Thoracic aorta (tissue), 2 donors: ENCODE results near the gene ADCY3. TPM values are rescaled to one million over a fixed set of nuclear protein-coding genes. Genes with fewer than 3 reads are reported as not detected.
A peak's percentile ranks its signal among the peaks of the same experiment; 100 is the strongest.

ENCODE experiments used
- ATAC-seq: fragments of 150-250 bp; one replicate; pipeline ENCODE4 v1.8.0; 2017; ENCODE audit warnings: low read depth; ENCODE audit not compliant: insufficient number of reproducible peaks, low FRiP score
- DNase-seq: peaks from one replicate; pipeline ENCODE4 v3.0.0-alpha.2; 2020; ENCODE audit warnings: low spot score
- H3K27ac ChIP-seq, 2 donors: fragments of 200-600 bp; sonication (generic); 1 replicate in 1 of 2; 2 replicates in 1 of 2; pipeline ENCODE4 v1.5.1; 2016; ENCODE audit warnings: mild to moderate bottlenecking in 2 of 2, moderate library complexity in 2 of 2
- H3K27me3 ChIP-seq: fragments of 200-600 bp; sonication (generic); replicated peaks from 2 replicates; pipeline ENCODE4 v1.6.0; 2016; ENCODE audit warnings: mild to moderate bottlenecking; ENCODE audit not compliant: insufficient read depth
- H3K36me3 ChIP-seq: fragments of 200-600 bp; sonication (generic); one replicate; pipeline ENCODE4 v1.5.1; 2016
- H3K4me1 ChIP-seq, 2 donors: fragments of 200-600 bp; sonication (generic); 1 replicate in 1 of 2; 2 replicates in 1 of 2; pipeline versions ENCODE4 v1.5.1 to v1.6.0; 2016; ENCODE audit warnings: low read depth in 2 of 2, mild to moderate bottlenecking in 1 of 2; ENCODE audit not compliant: control insufficient read depth in 1 of 2
- H3K4me3 ChIP-seq: fragments of 200-600 bp; sonication (generic); 2 replicates; pipeline ENCODE4 v1.5.1; 2016; ENCODE audit warnings: mild to moderate bottlenecking
- H3K9me3 ChIP-seq: fragments of 200-600 bp; sonication (generic); 2 replicates; pipeline ENCODE4 v1.5.1; 2016
- total RNA-seq, 2 donors: library from RNA; depleted of rRNA; stranded (reverse); fragments of >200 nt; gene quantifications; one replicate each; pipeline versions ENCODE4 v1.1.0 to v1.2.3, GENCODE V29; 2016
- TF ChIP-seq, protein P1 (sequence below): fragments of 200-600 bp; sonication (generic); IDR thresholded peaks from one replicate; pipeline ENCODE4 v1.5.1; 2019; ENCODE audit warnings: antibody characterized with exemption

The ADCY3 gene
- total RNA-seq, 2 donors from 2014 or later = 51.9 to 78.9 TPM

- no peaks in the 10 kb centered on the region for H3K36me3 ChIP-seq
- H3K9me3 ChIP-seq = peaks cover under 1% of the 10 kb centered on the region
- no peak for DNase-seq
- H3K27me3 ChIP-seq = no peaks in the 10 kb centered on the region
- peaks cover 0 to 13% of the 10 kb centered on the region in 2 donors for H3K4me1 ChIP-seq
- H3K27ac ChIP-seq = peak overlapping the region in 1 of 2 donors; percentile 40
- H3K4me3 ChIP-seq = peak overlapping the region; percentile 43
- ATAC-seq = no peak
- TF ChIP-seq, protein P1, sequence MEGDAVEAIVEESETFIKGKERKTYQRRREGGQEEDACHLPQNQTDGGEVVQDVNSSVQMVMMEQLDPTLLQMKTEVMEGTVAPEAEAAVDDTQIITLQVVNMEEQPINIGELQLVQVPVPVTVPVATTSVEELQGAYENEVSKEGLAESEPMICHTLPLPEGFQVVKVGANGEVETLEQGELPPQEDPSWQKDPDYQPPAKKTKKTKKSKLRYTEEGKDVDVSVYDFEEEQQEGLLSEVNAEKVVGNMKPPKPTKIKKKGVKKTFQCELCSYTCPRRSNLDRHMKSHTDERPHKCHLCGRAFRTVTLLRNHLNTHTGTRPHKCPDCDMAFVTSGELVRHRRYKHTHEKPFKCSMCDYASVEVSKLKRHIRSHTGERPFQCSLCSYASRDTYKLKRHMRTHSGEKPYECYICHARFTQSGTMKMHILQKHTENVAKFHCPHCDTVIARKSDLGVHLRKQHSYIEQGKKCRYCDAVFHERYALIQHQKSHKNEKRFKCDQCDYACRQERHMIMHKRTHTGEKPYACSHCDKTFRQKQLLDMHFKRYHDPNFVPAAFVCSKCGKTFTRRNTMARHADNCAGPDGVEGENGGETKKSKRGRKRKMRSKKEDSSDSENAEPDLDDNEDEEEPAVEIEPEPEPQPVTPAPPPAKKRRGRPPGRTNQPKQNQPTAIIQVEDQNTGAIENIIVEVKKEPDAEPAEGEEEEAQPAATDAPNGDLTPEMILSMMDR = no peak
Measured at GRCh38 chr2:24886691-24887304, 33.2 kb downstream of the ADCY3 start.

- no peaks in the 10 kb centered on the region for H3K9me3 ChIP-seq
- no peaks in the 10 kb centered on the region for H3K27me3 ChIP-seq
- no peak overlapping the region for H3K27ac ChIP-seq
- TF ChIP-seq, protein P1 = no peak
- DNase-seq (no peak), ATAC-seq (no peak)
- H3K4me1 ChIP-seq = peaks cover 0 to 13% of the 10 kb centered on the region in 2 donors
- peak overlapping the region; percentile 43 for H3K4me3 ChIP-seq
- no peaks in the 10 kb centered on the region for H3K36me3 ChIP-seq
Measured at GRCh38 chr2:24886126-24886501, 33.9 kb downstream of the ADCY3 start.

DNA sequence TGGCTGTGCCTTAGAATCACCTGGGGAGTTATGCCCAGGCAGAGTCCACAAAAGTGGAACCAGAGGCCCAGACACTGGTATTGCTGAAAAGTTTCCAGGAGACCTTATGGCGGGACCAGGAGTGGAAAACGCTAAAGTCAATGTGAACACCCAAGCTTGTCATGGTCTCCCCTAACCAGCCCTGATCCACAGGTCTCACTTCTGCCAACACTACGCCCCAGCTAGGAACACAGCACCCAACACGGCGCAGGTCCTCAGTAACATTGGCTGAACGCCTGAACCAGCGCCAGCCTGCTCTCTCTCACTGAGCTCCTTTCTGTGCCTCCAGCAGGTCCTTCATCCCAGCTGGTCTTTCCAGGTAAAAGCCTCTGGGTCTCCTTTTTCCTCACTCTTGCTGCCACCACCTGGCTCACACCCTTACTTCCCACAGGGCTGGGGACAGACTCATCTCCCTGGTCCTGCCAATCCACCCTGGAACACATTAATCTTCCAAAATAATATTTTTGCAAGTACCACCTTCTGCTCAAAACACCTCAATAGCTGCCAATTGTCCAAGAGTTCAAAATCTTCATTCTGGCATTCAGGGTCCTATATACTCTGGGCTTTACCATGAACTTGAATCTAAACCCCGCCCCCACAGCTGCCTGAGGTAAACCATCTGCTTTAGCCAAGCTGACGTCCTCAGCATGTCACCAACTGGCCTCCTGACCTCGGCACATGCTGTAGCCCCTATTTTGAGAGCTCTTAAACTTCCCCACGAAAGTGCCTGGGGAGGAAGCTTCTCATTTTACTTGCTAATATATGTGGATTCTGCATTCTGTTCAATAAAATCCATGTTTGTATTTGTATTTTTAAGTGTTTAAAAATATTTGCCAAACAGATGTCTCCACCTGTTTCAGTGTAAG lies 34.6 kb downstream of the ADCY3 start:
- H3K27me3 ChIP-seq = no peaks in the 10 kb centered on the region
- DNase-seq (no peak), ATAC-seq (no peak)
- TF ChIP-seq, protein P1 = no peak
- no peak overlapping the region for H3K27ac ChIP-seq
- no peaks in the 10 kb centered on the region for H3K9me3 ChIP-seq
- H3K4me3 ChIP-seq = no peak overlapping the region
- peaks cover 0 to 13% of the 10 kb centered on the region in 2 donors for H3K4me1 ChIP-seq
- no peaks in the 10 kb centered on the region for H3K36me3 ChIP-seq

- Histone ChIP-seq H3K27ac (no peak overlapping the region), H3K9me3 (no peaks in the 10 kb centered on the region), H3K27me3 (no peaks in the 10 kb centered on the region), H3K4me1 (peaks cover 0 to 13% of the 10 kb centered on the region in 2 donors), H3K4me3 (no peak overlapping the region), H3K36me3 (no peaks in the 10 kb centered on the region)
- ATAC-seq (no peak), DNase-seq (no peak)
- TF ChIP-seq, protein P1 = no peak
Measured at GRCh38 chr2:24883946-24884345, 36.1 kb downstream of the ADCY3 start.

DNA sequence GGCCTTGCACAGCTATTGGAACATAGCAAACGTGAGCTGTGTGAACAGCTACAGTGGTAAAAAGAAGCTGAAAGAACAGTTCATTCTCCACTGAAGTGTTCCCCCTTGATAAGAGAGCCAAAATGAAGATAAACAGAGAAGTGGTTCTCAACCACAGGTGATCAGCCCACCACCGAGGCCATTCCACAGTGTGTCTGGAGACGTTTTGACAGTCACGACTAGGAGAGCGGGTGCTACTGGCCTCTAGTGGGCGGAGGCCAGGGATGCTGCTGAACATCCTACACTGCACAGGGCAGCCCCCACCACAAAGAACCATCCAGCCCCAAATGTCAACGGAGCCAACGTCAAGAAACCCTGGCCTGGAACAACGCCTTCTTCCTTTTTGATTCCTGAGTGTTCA lies 38.4 kb downstream of the ADCY3 start:
- Histone ChIP-seq H3K36me3 (no peaks in the 10 kb centered on the region), H3K4me3 (no peak overlapping the region), H3K4me1 (peaks cover 0 to 8% of the 10 kb centered on the region in 2 donors), H3K27me3 (no peaks in the 10 kb centered on the region), H3K9me3 (no peaks in the 10 kb centered on the region), H3K27ac (no peak overlapping the region)
- ATAC-seq (no peak), DNase-seq (no peak)
- TF ChIP-seq, protein P1 = no peak
